Measurements from ENCODE around the gene HYCC1.
"Not testable (repeated sequence)": the region's sequence is repeated elsewhere in the genome, so short reads cannot be mapped to it uniquely, and the experiment has no call there.

Gene HYCC1

GRCh38 chr7:22985436-22985835 is 28.5 kb downstream of the HYCC1 start:
- no peaks in the 10 kb centered on the region for H3K27me3 Mint-ChIP-seq (ENCODE audit: low read depth)
- peaks cover 22% of the 10 kb centered on the region for H3K4me1 Mint-ChIP-seq (ENCODE audit: low read depth)
- H3K27ac Mint-ChIP-seq: no peak overlapping the region
- no peaks in the 10 kb centered on the region for H3K9me3 Mint-ChIP-seq
- peaks cover 53% of the 10 kb centered on the region for H3K36me3 Mint-ChIP-seq (ENCODE audit: low read depth)
- no peak for DNase-seq (ENCODE audit: low spot score)
- H3K4me3 Mint-ChIP-seq: no peak overlapping the region

DNA sequence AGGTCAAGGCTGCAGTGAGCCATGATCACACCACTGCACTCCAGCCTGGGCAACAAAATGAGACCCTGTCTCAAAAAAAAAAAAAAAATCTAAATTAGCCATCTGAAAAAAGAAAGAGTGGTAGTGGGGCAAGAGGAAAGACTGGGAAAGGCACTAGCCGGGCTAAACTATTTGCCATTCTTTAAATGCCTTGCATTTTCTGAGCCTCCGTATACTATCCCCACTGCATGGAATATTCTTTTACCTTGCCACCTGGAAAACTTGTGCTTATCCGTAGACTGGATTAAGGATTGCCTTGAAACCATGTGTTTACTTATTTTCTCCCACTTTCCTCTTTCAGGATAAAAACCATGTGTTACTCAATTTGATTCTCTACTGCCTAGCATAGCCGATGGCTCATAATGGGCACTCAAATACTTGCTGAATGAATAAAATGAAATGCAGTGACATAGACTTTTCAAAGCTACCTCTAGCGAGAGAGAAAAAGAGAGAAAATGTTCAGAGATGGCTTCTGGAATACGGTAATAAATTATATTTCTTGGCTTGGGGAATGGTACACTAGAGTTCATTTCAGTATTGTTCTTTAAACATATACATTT is 30.6 kb downstream of the HYCC1 start:
- H3K4me1 Mint-ChIP-seq (ENCODE audit: low read depth): peaks cover 7% of the 10 kb centered on the region
- peaks cover 41% of the 10 kb centered on the region for H3K36me3 Mint-ChIP-seq (ENCODE audit: low read depth)
- H3K27ac Mint-ChIP-seq: no peak overlapping the region
- no peaks in the 10 kb centered on the region for H3K27me3 Mint-ChIP-seq (ENCODE audit: low read depth)
- H3K9me3 Mint-ChIP-seq: no peaks in the 10 kb centered on the region
- DNase-seq (ENCODE audit: low spot score): no peak
- no peak overlapping the region for H3K4me3 Mint-ChIP-seq

DNA sequence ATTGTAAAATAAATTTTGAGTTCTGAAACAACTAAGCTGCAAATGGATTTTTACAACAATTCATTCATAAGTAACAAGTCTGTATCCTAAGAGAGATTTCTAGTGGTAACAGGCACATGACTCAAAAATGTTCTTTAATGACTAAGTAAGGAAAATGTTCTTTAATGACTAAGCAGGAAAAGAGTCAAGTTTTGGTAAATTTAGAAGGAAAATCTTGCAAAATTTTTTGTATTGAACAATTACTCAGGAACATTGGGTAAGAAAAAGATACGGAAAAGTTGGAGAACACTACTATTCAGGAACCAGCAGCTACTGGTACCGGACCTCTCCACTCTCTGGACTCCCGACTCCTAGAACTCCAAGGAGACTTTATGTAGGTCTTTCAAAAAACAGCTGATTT is 33.5 kb downstream of the HYCC1 start:
- no peak overlapping the region for H3K27ac Mint-ChIP-seq
- peaks cover 7% of the 10 kb centered on the region for H3K4me1 Mint-ChIP-seq (ENCODE audit: low read depth)
- no peaks in the 10 kb centered on the region for H3K9me3 Mint-ChIP-seq
- no peak overlapping the region for H3K4me3 Mint-ChIP-seq
- DNase-seq (ENCODE audit: low spot score): no peak
- H3K36me3 Mint-ChIP-seq (ENCODE audit: low read depth): peaks cover 47% of the 10 kb centered on the region
- H3K27me3 Mint-ChIP-seq (ENCODE audit: low read depth): no peaks in the 10 kb centered on the region

- Mint-ChIP-seq H3K36me3 (ENCODE audit: low read depth) (peaks cover 47% of the 10 kb centered on the region), H3K27ac (no peak overlapping the region), H3K9me3 (no peaks in the 10 kb centered on the region), H3K4me1 (ENCODE audit: low read depth) (peaks cover 7% of the 10 kb centered on the region), H3K4me3 (no peak overlapping the region), H3K27me3 (ENCODE audit: low read depth) (no peaks in the 10 kb centered on the region)
- no peak for DNase-seq (ENCODE audit: low spot score)
Observed at GRCh38 chr7:22979861-22980260, 34.1 kb downstream of the HYCC1 start.

GRCh38 chr7:22979251-22979650 is 34.7 kb downstream of the HYCC1 start:
- no peak overlapping the region for H3K4me3 Mint-ChIP-seq
- H3K27me3 Mint-ChIP-seq (ENCODE audit: low read depth): no peaks in the 10 kb centered on the region
- peaks cover 47% of the 10 kb centered on the region for H3K36me3 Mint-ChIP-seq (ENCODE audit: low read depth)
- DNase-seq (ENCODE audit: low spot score): no peak
- peaks cover 2% of the 10 kb centered on the region for H3K4me1 Mint-ChIP-seq (ENCODE audit: low read depth)
- H3K9me3 Mint-ChIP-seq: no peaks in the 10 kb centered on the region
- H3K27ac Mint-ChIP-seq: no peak overlapping the region

DNA sequence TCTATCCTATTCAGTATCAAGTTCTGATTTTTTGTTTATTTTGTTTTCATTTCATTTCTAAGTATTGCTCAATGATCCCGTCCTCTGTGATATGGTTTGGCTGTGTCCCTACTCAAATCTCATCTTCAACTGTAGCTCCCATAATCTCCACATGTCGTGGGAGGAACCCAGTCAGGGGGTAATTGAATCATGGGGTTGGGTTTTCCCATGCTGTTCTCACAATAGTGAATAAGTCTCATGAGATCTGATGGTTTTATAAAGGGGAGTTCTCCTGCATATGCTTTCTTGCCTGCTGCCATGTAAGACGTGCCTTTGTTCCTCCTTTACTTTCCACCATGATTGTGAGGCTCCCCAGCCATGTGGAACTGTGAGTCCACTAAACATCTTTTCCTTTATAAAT is 39.3 kb downstream of the HYCC1 start:
- H3K36me3 Mint-ChIP-seq (ENCODE audit: low read depth): peaks cover 47% of the 10 kb centered on the region
- not testable (repeated sequence) for H3K4me1 Mint-ChIP-seq (ENCODE audit: low read depth); DNase-seq (ENCODE audit: low spot score); H3K4me3 Mint-ChIP-seq; H3K9me3 Mint-ChIP-seq; H3K27ac Mint-ChIP-seq; H3K27me3 Mint-ChIP-seq (ENCODE audit: low read depth)

DNA sequence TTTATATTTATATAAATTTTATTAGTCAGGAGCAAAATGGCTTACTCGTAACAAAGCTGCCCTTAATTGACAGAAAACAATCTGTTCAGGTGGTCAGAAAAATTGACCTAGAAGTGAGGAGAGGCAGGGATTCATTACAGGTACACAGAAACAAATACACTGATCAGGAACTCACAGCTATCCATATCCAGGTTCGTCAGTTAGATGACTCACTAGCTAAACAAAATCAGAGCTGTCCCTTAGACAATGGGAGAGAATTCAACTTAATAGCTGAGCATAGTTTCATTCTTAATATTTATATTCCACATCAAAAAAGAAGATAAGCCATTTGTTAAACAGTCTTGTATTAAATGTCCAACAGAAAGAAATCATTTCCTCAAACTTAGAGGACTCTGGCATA is 41.7 kb downstream of the HYCC1 start:
- H3K36me3 Mint-ChIP-seq (ENCODE audit: low read depth): peaks cover 58% of the 10 kb centered on the region
- no peak overlapping the region for H3K27ac Mint-ChIP-seq
- H3K9me3 Mint-ChIP-seq: no peaks in the 10 kb centered on the region
- peaks cover 2% of the 10 kb centered on the region for H3K4me1 Mint-ChIP-seq (ENCODE audit: low read depth)
- DNase-seq (ENCODE audit: low spot score): no peak
- H3K4me3 Mint-ChIP-seq: no peak overlapping the region
- no peaks in the 10 kb centered on the region for H3K27me3 Mint-ChIP-seq (ENCODE audit: low read depth)

- Mint-ChIP-seq H3K4me1 (ENCODE audit: low read depth) (peaks cover 2% of the 10 kb centered on the region), H3K9me3 (no peaks in the 10 kb centered on the region), H3K27me3 (ENCODE audit: low read depth) (no peaks in the 10 kb centered on the region), H3K36me3 (ENCODE audit: low read depth) (peaks cover 39% of the 10 kb centered on the region), H3K4me3 (no peak overlapping the region), H3K27ac (no peak overlapping the region)
- DNase-seq (ENCODE audit: low spot score): no peak
Observed at GRCh38 chr7:22969010-22969431, 44.9 kb downstream of the HYCC1 start.

Data from T-helper 2 cell treated with Interferon-gamma antibody and Interleukin-4, amounts not matched to agents 5 μg/mL and 100 μg/mL, for 36 hours (primary cell).